OCI-LY1 (cell line): ENCODE measurements around the gene TLCD3B.

Experiments
- H2AFZ ChIP-seq: fragments of 200-600 bp; sonication (generic), shearing (Covaris generic); 2 replicates; pipeline ENCODE4 v1.6.0; 2014; ENCODE audit warnings: antibody characterized with exemption, mild to moderate bottlenecking, low read length
- H3F3A ChIP-seq: fragments of 200-600 bp; sonication (generic), shearing (Covaris generic); 2 replicates; pipeline ENCODE4 v1.6.0; 2014; ENCODE audit warnings: mild to moderate bottlenecking, antibody characterized with exemption, low read length, moderate library complexity; ENCODE audit not compliant: insufficient read depth
- H3K27ac ChIP-seq: fragments of 200-600 bp; sonication (generic); 2 replicates; pipeline ENCODE4 v1.5.1; 2014; ENCODE audit warnings: low read length, mixed run types, mild to moderate bottlenecking, low read depth; ENCODE audit not compliant: poor library complexity, severe bottlenecking
- H3K27me3 ChIP-seq: fragments of 200-600 bp; sonication (generic); 2 replicates; pipeline ENCODE4 v1.6.0; 2014; ENCODE audit warnings: antibody characterized with exemption, mild to moderate bottlenecking, low read length, moderate library complexity; ENCODE audit not compliant: insufficient read depth
- H3K36me3 ChIP-seq: fragments of 200-600 bp; sonication (generic); 2 replicates; pipeline ENCODE4 v1.6.1; 2014; ENCODE audit warnings: mild to moderate bottlenecking, antibody characterized with exemption, low read length, moderate library complexity, mixed read lengths; ENCODE audit not compliant: insufficient read depth
- H3K4me1 ChIP-seq: fragments of 200-600 bp; sonication (generic); 2 replicates; pipeline ENCODE4 v1.5.1; 2014; ENCODE audit warnings: mild to moderate bottlenecking, low read length, moderate library complexity; ENCODE audit not compliant: insufficient read depth, severe bottlenecking
- H3K4me2 ChIP-seq: fragments of 200-600 bp; sonication (generic), shearing (Covaris generic); 2 replicates; pipeline ENCODE4 v1.6.1; 2014; ENCODE audit warnings: low read length
- H3K4me3 ChIP-seq: fragments of 200-600 bp; sonication (generic); 2 replicates; pipeline ENCODE4 v1.5.1; 2014; ENCODE audit warnings: low read length, low read depth, mild to moderate bottlenecking, mixed read lengths; ENCODE audit not compliant: poor library complexity, severe bottlenecking
- H3K79me2 ChIP-seq: fragments of 200-600 bp; shearing (Covaris generic); 2 replicates; pipeline ENCODE4 v1.6.1; 2016; ENCODE audit warnings: mixed run types, low read length, mixed read lengths; ENCODE audit not compliant: insufficient read depth
- H3K9ac ChIP-seq: fragments of 200-600 bp; sonication (generic), shearing (Covaris generic); 2 replicates; pipeline ENCODE4 v1.6.1; 2014; ENCODE audit warnings: mild to moderate bottlenecking, low read length, mixed read lengths
- H3K9me2 ChIP-seq: fragments of 200-600 bp; sonication (generic), shearing (Covaris generic); 2 replicates; pipeline ENCODE4 v1.6.1; 2014; ENCODE audit warnings: low read depth, mild to moderate bottlenecking, low read length, mixed read lengths
- H3K9me3 ChIP-seq: fragments of 200-600 bp; shearing (Covaris generic); 2 replicates; pipeline ENCODE4 v1.6.1; 2014; ENCODE audit warnings: low read length, mixed read lengths
- H4K20me1 ChIP-seq: fragments of 200-600 bp; sonication (generic), shearing (Covaris generic); 2 replicates; pipeline ENCODE4 v1.6.0; 2016; ENCODE audit warnings: mild to moderate bottlenecking, low read length; ENCODE audit not compliant: insufficient read depth
- EZH2 ChIP-seq: fragments of 200-600 bp; sonication (generic), shearing (Covaris generic); IDR thresholded peaks from 2 replicates; pipeline ENCODE4 v1.8.0; 2017; ENCODE audit warnings: borderline replicate concordance, mixed run types, mild to moderate bottlenecking, antibody characterized with exemption, low read length, moderate library complexity, mixed read lengths
- TF ChIP-seq, protein P1 (sequence below): fragments of 200-600 bp; sonication (generic), shearing (Covaris generic); IDR thresholded peaks from 2 replicates; pipeline ENCODE4 v1.5.1; 2017; ENCODE audit warnings: mild to moderate bottlenecking, antibody characterized with exemption, low read length, moderate library complexity, mixed read lengths

Gene TLCD3B

GRCh38 chr16:30030841-30031413 lies at the start of gene TLCD3B:
Gene TLCD3B, minus strand, starts transcription at chr16:30031271. Its CDS starts 744 bp downstream, at chr16:30030527.
- Histone ChIP-seq H3K27me3 (peaks cover 8% of the 10 kb centered on the region; the same call in 1 of the 2 replicates), H3K36me3 (no peaks in the 10 kb centered on the region), H3K9me3 (no peaks in the 10 kb centered on the region), H3K4me1 (no peaks in the 10 kb centered on the region), H3K27ac (no peak within 1 kb of the TSS), H4K20me1 (no peaks in the 10 kb centered on the region), H3K79me2 (no peaks in the 10 kb centered on the region), H3K9ac (no peak within 1 kb of the TSS), H3K4me3 (no peak within 1 kb of the TSS), H3F3A (no peaks in the 10 kb centered on the region), H3K4me2 (no peak within 1 kb of the TSS), H2AFZ (no peak within 1 kb of the TSS), H3K9me2 (no peaks in the 10 kb centered on the region)
- no peak for TF ChIP-seq EZH2
- TF ChIP-seq, protein P1, sequence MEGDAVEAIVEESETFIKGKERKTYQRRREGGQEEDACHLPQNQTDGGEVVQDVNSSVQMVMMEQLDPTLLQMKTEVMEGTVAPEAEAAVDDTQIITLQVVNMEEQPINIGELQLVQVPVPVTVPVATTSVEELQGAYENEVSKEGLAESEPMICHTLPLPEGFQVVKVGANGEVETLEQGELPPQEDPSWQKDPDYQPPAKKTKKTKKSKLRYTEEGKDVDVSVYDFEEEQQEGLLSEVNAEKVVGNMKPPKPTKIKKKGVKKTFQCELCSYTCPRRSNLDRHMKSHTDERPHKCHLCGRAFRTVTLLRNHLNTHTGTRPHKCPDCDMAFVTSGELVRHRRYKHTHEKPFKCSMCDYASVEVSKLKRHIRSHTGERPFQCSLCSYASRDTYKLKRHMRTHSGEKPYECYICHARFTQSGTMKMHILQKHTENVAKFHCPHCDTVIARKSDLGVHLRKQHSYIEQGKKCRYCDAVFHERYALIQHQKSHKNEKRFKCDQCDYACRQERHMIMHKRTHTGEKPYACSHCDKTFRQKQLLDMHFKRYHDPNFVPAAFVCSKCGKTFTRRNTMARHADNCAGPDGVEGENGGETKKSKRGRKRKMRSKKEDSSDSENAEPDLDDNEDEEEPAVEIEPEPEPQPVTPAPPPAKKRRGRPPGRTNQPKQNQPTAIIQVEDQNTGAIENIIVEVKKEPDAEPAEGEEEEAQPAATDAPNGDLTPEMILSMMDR = no peak

DNA sequence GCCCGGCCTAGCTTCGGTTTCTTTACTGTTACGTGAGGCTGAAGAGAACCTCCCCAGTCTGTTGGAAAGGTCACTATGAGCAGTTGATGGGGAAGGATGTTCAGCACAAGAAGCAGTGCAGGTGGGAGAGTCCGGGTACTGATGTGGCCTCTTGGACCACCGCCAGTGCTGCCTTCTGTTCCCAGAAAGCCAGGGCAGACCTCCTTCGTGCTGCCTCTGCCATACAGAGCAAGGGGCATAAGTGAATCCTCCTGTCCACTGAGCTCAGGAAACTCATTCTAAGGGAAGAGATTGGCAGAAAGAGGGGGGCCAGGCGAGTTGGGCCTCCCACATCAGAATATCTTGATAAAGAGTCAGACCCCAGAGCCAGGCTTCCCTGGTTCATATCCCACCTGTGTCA lies 48.4 kb upstream of the TLCD3B start:
- H3K4me3 ChIP-seq = no peak overlapping the region
- H3K27ac ChIP-seq = no peak overlapping the region
- no peak overlapping the region for H3K9ac ChIP-seq
- peaks cover 32% of the 10 kb centered on the region for H3K4me1 ChIP-seq
- H3K79me2 ChIP-seq = peaks cover 29% of the 10 kb centered on the region
- TF ChIP-seq, protein P1 = no peak
- no peak for TF ChIP-seq EZH2
- H3F3A ChIP-seq = no peaks in the 10 kb centered on the region
- H3K9me2 ChIP-seq = no peaks in the 10 kb centered on the region
- H3K36me3 ChIP-seq = peaks cover 70% of the 10 kb centered on the region
- no peak overlapping the region for H2AFZ ChIP-seq
- no peaks in the 10 kb centered on the region for H4K20me1 ChIP-seq
- H3K27me3 ChIP-seq = no peaks in the 10 kb centered on the region
- no peaks in the 10 kb centered on the region for H3K9me3 ChIP-seq
- no peak overlapping the region for H3K4me2 ChIP-seq

DNA sequence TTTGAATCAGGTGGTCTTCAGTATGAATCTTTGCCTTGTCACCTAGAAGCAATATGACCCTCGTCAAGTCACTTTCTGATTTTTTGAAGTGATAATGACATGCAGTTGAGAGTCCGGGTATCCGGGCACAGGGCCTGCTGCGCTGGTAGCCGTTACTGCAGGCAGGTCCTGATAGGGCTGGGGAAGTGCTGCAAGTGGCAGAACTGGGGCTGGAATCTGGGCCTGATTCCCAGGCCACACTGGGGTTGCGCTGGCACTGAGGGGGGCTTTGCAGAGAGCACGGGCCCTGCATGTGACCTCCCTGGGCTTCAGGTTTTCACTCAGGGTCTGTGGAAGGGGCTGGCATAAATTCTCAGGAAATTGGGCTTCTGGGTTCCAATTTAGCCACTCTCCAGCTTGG lies 47.7 kb upstream of the TLCD3B start:
- H3K27me3 ChIP-seq = no peaks in the 10 kb centered on the region
- H3K4me1 ChIP-seq = peaks cover 39% of the 10 kb centered on the region
- H3F3A ChIP-seq = peaks cover under 1% of the 10 kb centered on the region; the same call in 1 of the 2 replicates
- H3K9me3 ChIP-seq = no peaks in the 10 kb centered on the region
- H3K79me2 ChIP-seq = peaks cover 29% of the 10 kb centered on the region
- no peak overlapping the region for H3K4me3 ChIP-seq
- no peak overlapping the region for H3K27ac ChIP-seq
- no peak overlapping the region for H3K4me2 ChIP-seq
- no peak overlapping the region; the same call in 1 of the 2 replicates for H3K9ac ChIP-seq
- no peaks in the 10 kb centered on the region for H4K20me1 ChIP-seq
- no peaks in the 10 kb centered on the region for H3K9me2 ChIP-seq
- no peak for TF ChIP-seq EZH2
- TF ChIP-seq, protein P1 = no peak
- peaks cover 63% of the 10 kb centered on the region for H3K36me3 ChIP-seq
- H2AFZ ChIP-seq = no peak overlapping the region
